DND-41 (cell line): ENCODE results near the gene RNF111.

Source experiments
- ATAC-seq: fragments of 200-7000 bp; cut with Tn5 transposase; 3 replicates; pipeline ENCODE4 v1.9.1; 2021; ENCODE audit warnings: low read depth; ENCODE audit not compliant: insufficient read depth
- DNase-seq: peaks from one replicate; pipeline ENCODE4 v3.0.0-alpha.2; 2020
- H2AFZ ChIP-seq: 2 replicates; pipeline ENCODE4 v1.6.0; 2012; ENCODE audit warnings: low read depth, low read length
- H3K27ac ChIP-seq: 2 replicates; pipeline ENCODE4 v1.5.1; 2012; ENCODE audit warnings: low read length, inconsistent platforms
- H3K27me3 ChIP-seq: fragments of 200-600 bp; sonication (generic); 2 replicates; pipeline ENCODE4 v1.6.0; 2012; ENCODE audit warnings: low read length, mild to moderate bottlenecking, inconsistent platforms; ENCODE audit not compliant: insufficient read depth, poor library complexity
- H3K36me3 ChIP-seq: 2 replicates; pipeline ENCODE4 v1.5.1; 2012; ENCODE audit warnings: low read length, inconsistent platforms; ENCODE audit not compliant: insufficient read depth
- H3K4me1 ChIP-seq: 2 replicates; pipeline ENCODE4 v1.5.1; 2012; ENCODE audit warnings: mild to moderate bottlenecking, low read length; ENCODE audit not compliant: insufficient read depth
- H3K4me2 ChIP-seq: 2 replicates; pipeline ENCODE4 v1.6.0; 2012; ENCODE audit warnings: mild to moderate bottlenecking, moderate library complexity, low read length, inconsistent platforms; ENCODE audit not compliant: insufficient read depth
- H3K4me3 ChIP-seq, 2 experiments: fragments of 200-600 bp in 1 of 2; shearing (Covaris generic) in 1 of 2; 2 replicates each; pipeline ENCODE4 v1.5.1; 2012 to 2016; ENCODE audit warnings: inconsistent platforms in 2 of 2, low read length in 2 of 2, mild to moderate bottlenecking in 2 of 2, low read depth in 1 of 2, moderate library complexity in 1 of 2
- H3K79me2 ChIP-seq: 2 replicates; pipeline ENCODE4 v1.6.0; 2012; ENCODE audit warnings: low read length, inconsistent platforms; ENCODE audit not compliant: insufficient read depth
- H3K9ac ChIP-seq: 2 replicates; pipeline ENCODE4 v1.6.0; 2012; ENCODE audit warnings: low read depth, mild to moderate bottlenecking, inconsistent platforms, low read length, moderate library complexity
- H3K9me3 ChIP-seq: 2 replicates; pipeline ENCODE4 v1.5.1; 2012; ENCODE audit warnings: low read length, moderate library complexity, mild to moderate bottlenecking, inconsistent platforms; ENCODE audit not compliant: insufficient read depth, severe bottlenecking
- H4K20me1 ChIP-seq: 2 replicates; pipeline ENCODE4 v1.6.0; 2012; ENCODE audit warnings: low read length; ENCODE audit not compliant: insufficient read depth
- CTCF ChIP-seq: IDR thresholded peaks from 2 replicates; pipeline ENCODE4 v1.5.1; 2012; ENCODE audit warnings: borderline replicate concordance, low read length, moderate library complexity, mild to moderate bottlenecking; ENCODE audit not compliant: poor library complexity, severe bottlenecking; ENCODE audit errors: extremely low read depth
- EZH2 ChIP-seq: IDR thresholded peaks from 3 replicates; pipeline ENCODE4 v1.6.1; 2012; ENCODE audit warnings: borderline replicate concordance, low read depth, mild to moderate bottlenecking, moderate library complexity, low read length, inconsistent platforms; ENCODE audit not compliant: severe bottlenecking

The RNF111 gene

GRCh38 chr15:59138243-59138642 lies 150.8 kb downstream of the RNF111 start:
- no peak overlapping the region for H2AFZ ChIP-seq
- no peak overlapping the region for H3K9ac ChIP-seq
- TF ChIP-seq CTCF (peak; percentile 64), EZH2 (no peak)
- H3K9me3 ChIP-seq: no peaks in the 10 kb centered on the region
- no peak overlapping the region for H3K4me3 ChIP-seq
- ATAC-seq (peak; percentile 79), DNase-seq (peak; percentile 48)
- H3K27ac ChIP-seq: no peak overlapping the region
- H3K79me2 ChIP-seq: no peaks in the 10 kb centered on the region
- no peaks in the 10 kb centered on the region for H3K4me1 ChIP-seq
- no peak overlapping the region for H3K4me2 ChIP-seq
- H3K27me3 ChIP-seq: no peaks in the 10 kb centered on the region
- peaks cover 77% of the 10 kb centered on the region for H3K36me3 ChIP-seq
- H4K20me1 ChIP-seq: peaks cover 10% of the 10 kb centered on the region; the same call in 1 of the 2 replicates

- no peaks in the 10 kb centered on the region for H3K27me3 ChIP-seq
- ATAC-seq (no peak), DNase-seq (no peak)
- no peaks in the 10 kb centered on the region for H3K9me3 ChIP-seq
- no peak overlapping the region for H2AFZ ChIP-seq
- H3K79me2 ChIP-seq: no peaks in the 10 kb centered on the region
- H4K20me1 ChIP-seq: peaks cover 7% of the 10 kb centered on the region; the same call in 1 of the 2 replicates
- no peak overlapping the region for H3K27ac ChIP-seq
- H3K9ac ChIP-seq: no peak overlapping the region
- no peak overlapping the region for H3K4me2 ChIP-seq
- H3K4me1 ChIP-seq: no peaks in the 10 kb centered on the region
- peaks cover 60% of the 10 kb centered on the region for H3K36me3 ChIP-seq
- no peak overlapping the region for H3K4me3 ChIP-seq
- TF ChIP-seq CTCF (no peak), EZH2 (no peak)
Measured at GRCh38 chr15:59140422-59141226, 153.2 kb downstream of the RNF111 start.

GRCh38 chr15:59143281-59143680 lies 155.8 kb downstream of the RNF111 start:
- Histone ChIP-seq H3K9me3 (no peaks in the 10 kb centered on the region), H3K27ac (no peak overlapping the region), H3K36me3 (peaks cover 46% of the 10 kb centered on the region), H3K4me3 (no peak overlapping the region), H3K4me1 (no peaks in the 10 kb centered on the region), H2AFZ (no peak overlapping the region), H3K4me2 (no peak overlapping the region), H3K9ac (no peak overlapping the region), H3K79me2 (no peaks in the 10 kb centered on the region), H4K20me1 (0 out of 2 replicates have a peak, but pooled peaks cover under 1% of the 10 kb centered on the region), H3K27me3 (no peaks in the 10 kb centered on the region)
- DNase-seq (no peak), ATAC-seq (no peak)
- TF ChIP-seq CTCF: no peak
- no peak for TF ChIP-seq EZH2
